HTERT RPE-1 (cell line): ENCODE results near the gene ZRANB1.
"Not testable (repeated sequence)": the region's sequence is repeated elsewhere in the genome, so short reads cannot be mapped to it uniquely, and the experiment has no call there.

Source experiments
- in situ Hi-C: fragments of 300-500 bp; cut with MboI; formaldehyde crosslinking; loops from 4 replicates; pipeline ENCODE4 v1.14.3; 2020; ENCODE audit warnings: low sequenced_read_pairs

ZRANB1 gene

GRCh38 chr10:124941823-124942222 is at the start of gene ZRANB1:
ZRANB1 (plus strand) TSS chr10:124942123; CDS start chr10:124942494, 371 bp downstream.
- in situ Hi-C loops, result no loop called here

DNA sequence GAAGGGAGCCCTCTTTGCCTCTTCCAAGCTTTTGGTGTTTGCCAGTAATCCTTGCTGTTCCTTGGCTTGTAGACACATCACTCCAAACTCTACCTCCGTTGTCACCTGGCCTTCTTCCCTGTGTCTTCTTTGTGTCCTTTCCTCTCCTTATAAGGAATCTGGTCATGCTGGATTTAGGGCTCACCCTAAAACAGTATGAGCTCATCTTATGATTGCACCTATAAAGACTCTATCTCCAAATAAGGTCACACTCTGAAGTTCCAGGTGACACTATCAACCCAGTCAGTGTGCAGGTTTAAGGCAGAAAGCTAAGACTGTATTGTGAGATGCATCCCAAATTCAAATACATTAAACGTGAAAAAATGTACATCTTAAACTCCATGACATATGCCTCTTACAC is 49.0 kb upstream of the ZRANB1 start:
- in situ Hi-C loops, result no loop called here

DNA sequence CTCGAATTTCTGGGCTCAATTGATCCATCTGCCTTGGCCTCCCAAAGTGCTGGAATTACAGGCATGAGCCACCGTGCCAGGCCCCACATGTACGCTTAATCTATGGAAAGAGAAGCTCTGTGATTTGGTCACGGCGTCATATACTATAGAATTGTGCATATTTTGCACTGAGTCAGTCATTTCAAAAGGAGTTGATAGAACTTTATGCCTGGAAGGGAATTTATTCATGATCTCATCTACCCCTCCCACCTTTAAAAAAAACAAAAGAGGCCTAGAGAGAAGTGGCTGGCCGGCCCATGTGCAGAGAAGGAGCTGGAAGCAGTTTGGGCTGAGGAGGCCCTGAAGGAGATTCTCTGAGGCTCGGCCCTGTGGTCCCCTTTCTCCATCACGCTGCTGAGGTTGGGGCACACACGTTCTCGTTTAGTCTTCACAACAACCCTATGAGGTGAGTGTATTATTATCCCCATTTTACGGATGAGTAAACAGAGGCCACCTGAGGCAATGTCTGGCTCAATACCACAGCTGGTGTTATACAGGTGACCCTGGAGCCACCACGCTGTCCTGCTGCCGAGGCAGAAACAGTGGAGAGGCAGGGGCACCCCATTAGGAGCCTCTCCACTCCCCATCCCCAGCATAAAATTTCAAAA is 47.2 kb upstream of the ZRANB1 start:
- in situ Hi-C loops, result no loop called here

DNA sequence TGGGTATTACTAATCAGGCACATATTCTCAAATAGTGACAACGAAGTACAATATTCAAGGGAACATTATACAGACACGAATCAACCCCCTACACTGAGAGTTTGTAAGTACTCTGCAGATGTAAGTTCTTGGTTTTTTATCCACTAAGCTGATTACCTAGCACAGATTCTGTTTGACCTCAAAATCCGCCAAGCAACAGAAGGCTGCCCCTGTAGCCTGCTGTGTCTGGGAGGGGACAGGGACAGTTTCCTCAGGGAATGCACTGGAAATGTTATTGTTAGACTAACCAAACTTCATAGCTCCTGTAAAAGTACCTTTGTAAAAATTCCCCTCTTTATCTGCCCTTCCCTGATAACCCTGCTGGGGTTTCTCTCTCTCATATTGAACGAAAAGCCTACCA is 45.2 kb upstream of the ZRANB1 start:
- in situ Hi-C loops, result no loop called here

- in situ Hi-C loops, result no loop called here
Observed at GRCh38 chr10:124898471-124898870, 43.5 kb upstream of the ZRANB1 start.

GRCh38 chr10:124899151-124899550 is 42.8 kb upstream of the ZRANB1 start:
- in situ Hi-C loops, result no loop called here

GRCh38 chr10:124902462-124902861 is 39.5 kb upstream of the ZRANB1 start:
- in situ Hi-C loops, result no loop called here

DNA sequence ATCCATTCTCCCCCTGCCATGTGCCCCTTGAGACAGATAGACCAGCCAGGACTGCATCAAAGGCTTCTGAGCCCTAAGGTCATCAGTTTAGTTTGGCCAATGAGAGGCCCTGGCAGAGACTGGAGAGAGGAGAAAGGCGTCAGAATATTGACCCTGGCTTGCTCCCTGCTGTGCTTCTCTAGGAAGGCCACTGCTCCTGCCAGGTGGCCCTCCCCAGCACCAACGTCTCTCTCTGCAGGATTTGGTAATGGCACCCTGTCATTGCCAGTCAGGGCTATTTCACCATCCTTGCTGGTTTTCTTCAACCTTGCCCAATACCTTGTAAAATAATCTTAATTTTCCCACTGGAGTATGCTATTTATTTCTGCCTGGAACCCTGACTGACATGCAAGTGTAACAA is 38.8 kb upstream of the ZRANB1 start:
- in situ Hi-C loops, result no loop called here

GRCh38 chr10:124904796-124905195 is 37.1 kb upstream of the ZRANB1 start:
- in situ Hi-C loops, result no loop called here

- in situ Hi-C loops, result no loop called here
Observed at GRCh38 chr10:124906551-124907001, 35.3 kb upstream of the ZRANB1 start.

- in situ Hi-C loops, result no loop called here
Observed at GRCh38 chr10:124909563-124909962, 32.4 kb upstream of the ZRANB1 start.

- in situ Hi-C loops, result no loop called here
Observed at GRCh38 chr10:124911124-124912067, 30.5 kb upstream of the ZRANB1 start.

DNA sequence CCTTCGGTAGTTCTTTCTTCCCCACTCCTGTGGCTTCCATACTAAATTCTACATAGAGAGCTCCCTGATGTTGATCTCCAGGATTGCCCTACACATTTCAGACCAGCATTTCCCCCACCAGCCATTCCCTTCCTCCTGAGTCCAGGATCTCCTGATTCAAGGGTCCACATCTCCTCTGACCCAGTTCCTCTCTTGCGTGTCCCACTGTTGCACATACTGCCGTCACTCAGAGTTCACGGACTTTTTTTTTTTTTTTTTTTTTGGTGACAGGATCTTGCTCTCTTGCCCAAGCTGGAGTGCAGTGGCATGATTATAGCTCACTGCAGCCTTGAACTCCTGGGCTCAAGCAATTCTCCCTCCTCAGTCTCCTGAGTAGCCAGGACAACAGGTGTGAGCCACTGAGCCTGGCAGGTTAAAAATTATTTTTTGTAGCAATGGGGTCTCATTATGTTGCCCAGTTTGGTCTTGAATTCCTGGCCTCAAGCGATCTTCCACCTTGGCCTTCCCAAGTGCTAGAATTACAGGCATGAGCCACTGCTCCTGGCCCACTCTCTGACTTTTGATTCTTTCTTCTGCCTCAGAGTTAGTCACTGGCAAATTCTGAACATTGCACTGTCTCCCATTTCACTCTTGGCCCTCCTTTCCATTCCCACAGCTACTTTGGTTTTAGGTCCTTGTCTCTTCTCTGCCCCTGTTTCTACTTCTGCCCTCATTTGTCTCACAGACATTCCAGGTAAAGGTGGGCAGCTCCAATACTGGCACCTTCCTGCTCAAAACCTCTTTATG is 29.6 kb upstream of the ZRANB1 start:
- in situ Hi-C loops, result no loop called here

GRCh38 chr10:124913167-124913566 is 28.8 kb upstream of the ZRANB1 start:
- in situ Hi-C loops, result no loop called here

DNA sequence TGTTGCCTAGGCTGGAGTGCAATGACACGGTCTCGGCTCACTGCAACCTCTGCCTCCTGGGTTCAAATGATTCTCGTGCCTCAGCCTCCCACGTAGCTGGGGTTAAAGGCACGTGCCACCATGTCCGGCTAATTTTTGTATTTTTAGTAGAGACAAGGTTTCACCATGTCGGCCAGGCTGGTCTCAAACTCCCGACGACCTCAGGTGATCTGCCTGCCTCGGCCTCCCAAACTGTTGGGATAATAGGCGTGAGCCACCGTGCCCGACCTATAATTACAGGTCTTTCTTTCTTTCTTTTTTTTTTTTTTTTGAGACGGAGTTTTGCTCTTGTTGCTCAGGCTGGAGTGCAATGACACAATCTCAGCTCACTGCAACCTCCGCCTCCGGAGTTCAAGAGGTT is 27.5 kb upstream of the ZRANB1 start:
- in situ Hi-C loops, result not testable (repeated sequence)

DNA sequence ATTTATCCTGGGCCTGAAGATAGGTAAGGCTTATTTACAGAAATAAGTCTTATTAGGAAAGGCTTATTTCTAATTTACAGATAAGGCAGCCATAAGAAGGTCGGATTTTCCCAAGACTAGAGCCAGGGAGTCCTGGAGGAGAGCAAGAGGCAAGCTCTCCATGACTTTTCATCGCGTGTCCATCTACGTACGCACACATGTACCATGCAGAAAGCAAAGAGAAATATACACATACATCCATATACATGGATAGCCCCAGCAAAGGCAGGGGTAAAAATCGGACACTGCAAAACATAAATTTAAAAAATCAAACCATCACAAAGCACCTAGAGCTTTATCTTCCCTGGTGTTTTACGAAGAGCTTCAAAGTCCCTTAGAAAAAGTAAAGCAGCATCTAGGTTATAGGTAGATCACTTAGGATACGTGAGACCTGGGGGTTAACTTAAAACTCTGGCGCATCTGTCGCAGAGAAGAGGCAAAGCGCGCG is 25.8 kb upstream of the ZRANB1 start:
- in situ Hi-C loops, result no loop called here

DNA sequence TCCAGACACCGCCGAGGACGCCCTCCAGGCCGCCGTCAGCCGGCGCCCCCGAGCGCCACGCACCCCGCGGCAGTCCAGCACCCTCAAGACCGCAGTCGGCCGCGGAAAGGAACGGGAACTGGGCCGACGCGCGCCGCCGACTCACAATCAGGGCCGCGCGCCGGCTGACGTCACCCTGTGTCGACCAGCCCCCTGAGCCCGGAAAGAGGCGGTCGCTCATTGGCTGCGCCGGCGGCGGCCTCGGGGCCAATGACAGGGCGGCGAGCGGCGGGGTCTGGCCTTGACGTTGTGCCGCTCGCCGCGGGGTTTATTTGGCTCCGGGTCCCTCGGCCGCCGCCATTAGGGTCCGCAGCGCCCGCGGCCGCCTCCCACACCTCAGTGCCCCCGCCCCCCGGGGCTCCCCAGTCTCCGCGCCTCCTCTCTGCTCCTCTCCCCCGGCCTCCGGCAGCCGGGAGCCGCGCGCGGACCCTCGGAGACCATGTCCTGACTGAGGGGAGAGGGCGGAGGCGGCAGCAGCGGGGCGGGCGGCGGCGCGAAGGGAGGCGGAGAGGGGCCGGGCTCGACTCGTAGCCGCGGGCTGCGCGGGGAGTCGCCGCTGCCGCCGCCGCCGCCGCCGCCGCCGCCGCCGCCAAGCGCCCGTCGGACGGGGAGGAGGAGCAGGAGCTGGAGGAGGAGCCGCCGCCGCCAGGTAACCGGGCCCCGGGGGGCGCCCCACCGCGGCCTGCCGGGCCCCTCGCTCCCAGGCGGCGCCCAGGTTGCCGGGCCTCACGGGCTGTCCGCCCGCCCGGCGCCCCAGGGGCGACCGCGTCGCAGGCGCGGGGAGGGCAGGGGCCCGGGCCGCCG is 25.1 kb upstream of the ZRANB1 start:
- in situ Hi-C loops, result no loop called here

- in situ Hi-C loops, result no loop called here
Observed at GRCh38 chr10:124917428-124918190, 24.3 kb upstream of the ZRANB1 start.

DNA sequence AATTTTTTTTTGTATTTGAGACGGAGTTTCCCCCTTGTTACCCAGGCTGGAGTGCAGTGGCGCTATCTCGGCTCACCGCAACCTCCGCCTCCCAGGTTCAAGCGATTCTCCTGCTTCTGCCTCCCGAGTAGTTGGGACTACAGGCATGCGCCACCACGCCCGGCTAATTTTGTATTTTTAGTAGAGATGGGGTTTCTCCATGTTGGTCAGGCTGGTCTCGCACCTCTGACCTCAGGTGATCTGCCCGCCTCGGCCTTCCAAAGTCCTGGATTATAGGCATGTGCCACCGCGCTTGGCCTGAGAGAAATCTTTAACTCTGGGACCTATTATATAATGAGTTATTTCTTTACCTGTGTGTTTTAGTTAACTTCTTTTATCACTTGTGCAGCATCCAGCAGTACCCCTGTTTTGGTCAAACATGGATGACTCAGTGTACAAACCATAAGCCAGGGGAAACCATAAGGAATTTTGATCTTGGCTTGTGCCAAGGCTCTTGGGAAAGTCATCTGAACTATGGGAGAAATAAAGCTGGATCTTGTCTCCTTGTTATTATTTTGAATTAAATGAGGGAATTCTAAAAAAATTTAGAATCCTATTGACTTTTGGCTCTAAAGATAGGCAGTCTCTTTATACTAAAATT is 23.6 kb upstream of the ZRANB1 start:
- in situ Hi-C loops, result no loop called here
